H1 (cell line): ENCODE measurements around the gene CGB3. TPM values are rescaled to one million over a fixed set of nuclear protein-coding genes. Genes with fewer than 3 reads are reported as not detected.

Experiments used
- CTCF ChIA-PET: fragments of 300-600 bp; sonication (Branson Sonifier 250); formaldehyde crosslinking; loops from one replicate; lab custom pipeline; 2021; ENCODE audit not compliant: partially characterized antibody; lab: Charles Lee
- POLR2A ChIA-PET: fragments of 300-600 bp; sonication (Branson Sonifier 250); formaldehyde crosslinking; loops from one replicate; lab custom pipeline; 2021; ENCODE audit warnings: inconsistent platforms; ENCODE audit not compliant: partially characterized antibody; lab: Charles Lee
- DNase-seq, 2 experiments: peaks; one replicate each; pipeline versions ENCODE4 v3.0.0 to v3.0.0-alpha.2; 2010 to 2022; ENCODE audit warnings: low spot score in 2 of 2, low read depth in 1 of 2, mixed read lengths in 1 of 2
- FAIRE-seq: peaks from 2 replicates; lab custom pipeline; 2011; peaks lifted over from hg19 to GRCh38; lab: Jason Lieb, UNC
- H2AFZ ChIP-seq: 2 replicates; pipeline ENCODE4 v1.8.1; 2012; ENCODE audit warnings: low read length, inconsistent platforms
- H2AK5ac ChIP-seq: 2 replicates; pipeline ENCODE4 v1.6.1; 2013; ENCODE audit warnings: low read depth, low read length
- H2BK120ac ChIP-seq: replicated peaks from 2 replicates; pipeline ENCODE3; 2013; ENCODE audit warnings: low read depth, low read length, inconsistent platforms
- H2BK12ac ChIP-seq: 2 replicates; pipeline ENCODE4 v1.6.1; 2013; ENCODE audit warnings: low read depth, low read length
- H2BK15ac ChIP-seq: 2 replicates; pipeline ENCODE4 v1.6.1; 2013; ENCODE audit warnings: low read length
- H2BK20ac ChIP-seq: 2 replicates; pipeline ENCODE4 v1.6.1; 2013; ENCODE audit warnings: low read length
- H2BK5ac ChIP-seq: 2 replicates; pipeline ENCODE4 v1.6.1; 2013; ENCODE audit warnings: low read depth, low read length
- H3K14ac ChIP-seq: 2 replicates; pipeline ENCODE4 v1.6.1; 2013; ENCODE audit warnings: inconsistent platforms; ENCODE audit not compliant: insufficient read length
- H3K18ac ChIP-seq: 2 replicates; pipeline ENCODE4 v1.6.1; 2013; ENCODE audit warnings: low read length; ENCODE audit errors: extremely low read depth
- H3K23ac ChIP-seq: 2 replicates; pipeline ENCODE4 v1.6.1; 2013; ENCODE audit warnings: inconsistent platforms; ENCODE audit not compliant: insufficient read length
- H3K23me2 ChIP-seq: 2 replicates; pipeline ENCODE4 v1.6.1; 2013; ENCODE audit warnings: low read depth, low read length
- H3K27ac ChIP-seq: 2 replicates; pipeline ENCODE4 v1.6.1; 2011; ENCODE audit warnings: low read depth, low read length, inconsistent platforms
- H3K27me3 ChIP-seq, 4 experiments: replicated peaks in 1 of 4; 1 replicate in 1 of 4; 2 replicates in 3 of 4; pipeline versions ENCODE4 v1.6.1 to v1.8.1; 2011 to 2013; ENCODE audit warnings: low read length in 3 of 4, mild to moderate bottlenecking in 3 of 4, inconsistent platforms in 2 of 4, mixed read lengths in 2 of 4, moderate library complexity in 1 of 4; ENCODE audit not compliant: control insufficient read depth in 3 of 4, insufficient read depth in 3 of 4; ENCODE audit errors: extremely low read depth in 1 of 4
- H3K36me3 ChIP-seq, 4 experiments: 2 replicates each; pipeline versions ENCODE4 v1.6.1 to v1.8.1; 2011 to 2013; ENCODE audit warnings: mild to moderate bottlenecking in 4 of 4, low read length in 3 of 4, moderate library complexity in 2 of 4, control low read depth in 1 of 4, inconsistent platforms in 1 of 4; ENCODE audit not compliant: insufficient read depth in 4 of 4, control insufficient read depth in 2 of 4
- H3K4ac ChIP-seq: replicated peaks from 2 replicates; pipeline ENCODE3; 2013; ENCODE audit warnings: low read length, low read depth, mixed read lengths, inconsistent platforms; ENCODE audit not compliant: insufficient read length
- H3K4me1 ChIP-seq, 4 experiments: replicated peaks in 1 of 4; 1 replicate in 1 of 4; 2 replicates in 3 of 4; pipeline versions ENCODE4 v1.6.1 to v1.8.1; 2011 to 2013; ENCODE audit warnings: low read length in 3 of 4, inconsistent platforms in 2 of 4, mixed read lengths in 1 of 4; ENCODE audit not compliant: insufficient read depth in 4 of 4, control insufficient read depth in 3 of 4
- H3K4me2 ChIP-seq, 2 experiments: 2 replicates each; pipeline versions ENCODE4 v1.6.1 to v1.8.1; 2011 to 2013; ENCODE audit warnings: low read depth in 2 of 2, low read length in 2 of 2, control low read depth in 1 of 2, inconsistent platforms in 1 of 2, mild to moderate bottlenecking in 1 of 2; ENCODE audit not compliant: insufficient read depth in 1 of 2
- H3K4me3 ChIP-seq, 4 experiments: fragments of 200-600, 300-600 bp in 1 of 4; sonication (generic), shearing (Covaris generic), sonication (Bioruptor Twin) in 1 of 4; 2 replicates each; pipeline versions ENCODE4 v1.5.1 to v1.8.1; 2011 to 2016; ENCODE audit warnings: low read length in 4 of 4, low read depth in 3 of 4, control low read depth in 2 of 4, inconsistent platforms in 2 of 4, mild to moderate bottlenecking in 2 of 4, mixed read lengths in 1 of 4, moderate library complexity in 1 of 4; ENCODE audit not compliant: insufficient read depth in 2 of 4; ENCODE audit errors: extremely low read depth in 1 of 4
- H3K56ac ChIP-seq: replicated peaks from 2 replicates; pipeline ENCODE3; 2013; ENCODE audit warnings: low read depth, mild to moderate bottlenecking, mixed read lengths, low read length, inconsistent platforms; ENCODE audit not compliant: insufficient read length
- H3K79me1 ChIP-seq: 2 replicates; pipeline ENCODE4 v1.6.1; 2013; ENCODE audit warnings: low read depth, low read length, control low read depth
- H3K79me2 ChIP-seq, 2 experiments: 2 replicates each; pipeline versions ENCODE4 v1.6.1 to v1.8.1; 2012 to 2013; ENCODE audit warnings: low read length in 2 of 2, mild to moderate bottlenecking in 2 of 2, inconsistent platforms in 1 of 2; ENCODE audit not compliant: insufficient read depth in 2 of 2, control insufficient read depth in 1 of 2
- H3K9ac ChIP-seq, 4 experiments: replicated peaks in 1 of 4; 1 replicate in 1 of 4; 2 replicates in 3 of 4; pipeline versions ENCODE4 v1.6.1 to v1.8.1; 2011 to 2013; ENCODE audit warnings: low read depth in 3 of 4, low read length in 3 of 4, control low read depth in 2 of 4, mild to moderate bottlenecking in 2 of 4, moderate library complexity in 2 of 4, inconsistent platforms in 1 of 4; ENCODE audit errors: extremely low read depth in 1 of 4
- H3K9me3 ChIP-seq, 2 experiments: 2 replicates each; pipeline versions ENCODE4 v1.6.1 to v1.8.1; 2012 to 2013; ENCODE audit warnings: mild to moderate bottlenecking in 2 of 2, moderate library complexity in 2 of 2, control low read depth in 1 of 2, inconsistent platforms in 1 of 2, low read depth in 1 of 2, low read length in 1 of 2, mixed read lengths in 1 of 2; ENCODE audit not compliant: insufficient read depth in 2 of 2
- H4K20me1 ChIP-seq, 2 experiments: replicated peaks in 1 of 2; 2 replicates each; pipeline versions ENCODE3 to v1.8.1; 2011 to 2013; ENCODE audit warnings: inconsistent platforms in 2 of 2, low read length in 2 of 2, mild to moderate bottlenecking in 1 of 2; ENCODE audit not compliant: insufficient read depth in 2 of 2, control insufficient read depth in 1 of 2
- H4K5ac ChIP-seq: 2 replicates; pipeline ENCODE4 v1.6.1; 2013; ENCODE audit warnings: low read length, low read depth, mixed read lengths, inconsistent platforms; ENCODE audit not compliant: insufficient read length
- H4K8ac ChIP-seq: 2 replicates; pipeline ENCODE4 v1.8.0; 2013; ENCODE audit warnings: mild to moderate bottlenecking, moderate library complexity, low read length, inconsistent platforms; ENCODE audit not compliant: insufficient read depth; ENCODE audit errors: extremely low read depth
- H4K91ac ChIP-seq: replicated peaks from 2 replicates; pipeline ENCODE3; 2013; ENCODE audit warnings: low read length, mixed read lengths, inconsistent platforms; ENCODE audit not compliant: insufficient read length
- BRCA1 ChIP-seq: IDR thresholded peaks from 2 replicates; pipeline ENCODE4 v1.6.1; 2012; ENCODE audit warnings: low read depth, low read length, improper control_type of control experiment
- CBX5 ChIP-seq: fragments of 300-800, 300-1000 bp; sonication (generic); IDR thresholded peaks from 2 replicates; pipeline ENCODE4 v1.7.1; 2016; ENCODE audit warnings: antibody characterized with exemption, low read length, low read depth
- KDM1A ChIP-seq: fragments of 200-600, 300-600 bp; sonication (generic); IDR thresholded peaks from 2 replicates; pipeline ENCODE4 v1.7.1; 2016; ENCODE audit warnings: mild to moderate bottlenecking, low read length, borderline replicate concordance
- KDM5A ChIP-seq: fragments of 200-600 bp; IDR thresholded peaks from 2 replicates; pipeline ENCODE4 v1.7.1; 2012; ENCODE audit warnings: mild to moderate bottlenecking, low read length, inconsistent platforms, mixed read lengths
- MAX ChIP-seq: IDR thresholded peaks from 2 replicates; pipeline ENCODE4 v1.6.1; 2012; ENCODE audit warnings: inconsistent platforms
- NANOG ChIP-seq: IDR thresholded peaks from 2 replicates; pipeline ENCODE4 v1.6.1; 2011; ENCODE audit warnings: low read length, low read depth, mild to moderate bottlenecking, inconsistent platforms; ENCODE audit not compliant: insufficient read depth, poor library complexity, severe bottlenecking
- RBBP5 ChIP-seq: IDR thresholded peaks from 2 replicates; pipeline ENCODE4 v1.7.1; 2012; ENCODE audit warnings: low read depth, mild to moderate bottlenecking, inconsistent platforms, low read length, moderate library complexity, borderline replicate concordance
- SUZ12 ChIP-seq: fragments of 200-600 bp; sonication (generic); IDR thresholded peaks from 2 replicates; pipeline ENCODE4 v1.6.1; 2012; ENCODE audit warnings: mild to moderate bottlenecking, inconsistent platforms, low read length, moderate library complexity, mixed read lengths
- TAF1 ChIP-seq: IDR thresholded peaks from 2 replicates; pipeline ENCODE4 v1.6.1; 2011; ENCODE audit warnings: mild to moderate bottlenecking, low read depth, low read length
- TBP ChIP-seq: IDR thresholded peaks from 2 replicates; pipeline ENCODE4 v1.6.1; 2011; ENCODE audit warnings: low read depth, low read length, improper control_type of control experiment
- ZNF274 ChIP-seq: IDR thresholded peaks from 2 replicates; pipeline ENCODE4 v1.7.0; 2012; ENCODE audit warnings: low read length, borderline replicate concordance; ENCODE audit errors: extremely low read depth
- WGBS, 2 experiments: shearing (Covaris generic) in 1 of 2; methylation state at CpG; one replicate each; pipeline versions ENCODE4 v1.1.6 to v1.1.7; 2013 to 2015; ENCODE audit warnings: low lambda C conversion rate in 2 of 2, mixed read lengths in 2 of 2, inconsistent platforms in 1 of 2, low coverage in 1 of 2, missing lambda C conversion rate in 1 of 2; ENCODE audit not compliant: insufficient replicate concordance in 2 of 2, insufficient coverage in 1 of 2, insufficient read length in 1 of 2; ENCODE audit errors: extremely low coverage in 1 of 2, missing lambda C conversion rate in 1 of 2; 5-methylcytosine and 5-hydroxymethylcytosine counted together
- polyA plus RNA-seq, 7 experiments: library from polyadenylated mRNA; depleted of rRNA in 3 of 7; stranded (reverse) in 5 of 7; unstranded in 2 of 7; fragments of >200 nt in 5 of 7; fragments of 200-250 nt in 2 of 7; gene quantifications; 1 replicate in 5 of 7; 2 replicates in 1 of 7; 4 replicates in 1 of 7; pipeline versions ENCODE4 v1.2.1 to v1.2.3, GENCODE V29; 2011 to 2013; ENCODE audit warnings: missing spikeins in 2 of 7, mixed read lengths in 2 of 7
- total RNA-seq: library from RNA; stranded (reverse); fragmentation: NEBNext Ultra II Directional; extraction: Animal tissue kit (Norgen Biotek cat#: 25700); gene quantifications from 2 replicates; pipeline ENCODE4 v1.2.1, GENCODE V29; 2021

CGB3 gene
- total and polyA plus RNA-seq, 2 of the 8 experiments (the other 6 are each of a cell fraction or from before 2014, with no cell fraction given), result not detected

- Histone ChIP-seq H3K4me3 (no peak overlapping the region), H3K27ac (no peak overlapping the region), H3K4me1 (no peaks in the 10 kb centered on the region), H3K27me3 (no peaks in the 10 kb centered on the region), H2AK5ac (no peak overlapping the region), H2BK15ac (no peak overlapping the region), H3K79me2 (no peaks in the 10 kb centered on the region), H2AFZ (no peak overlapping the region), H3K14ac (no peak overlapping the region), H4K5ac (no peak overlapping the region), H2BK20ac (no peak overlapping the region), H4K20me1 (peaks cover 3 to 9% of the 10 kb centered on the region in 2 experiments), H2BK12ac (no peak overlapping the region), H3K56ac (no peak overlapping the region), H4K8ac (no peak overlapping the region), H3K4me2 (no peak overlapping the region), H4K91ac (no peak overlapping the region), H3K36me3 (peaks cover 15 to 40% (median 31%) of the 10 kb centered on the region in 4 experiments; a peak in 7 of 8 replicates), H2BK120ac (no peak overlapping the region), H3K23ac (no peak overlapping the region), H3K23me2 (no peaks in the 10 kb centered on the region), H3K9ac (no peak overlapping the region), H3K4ac (no peak overlapping the region), H3K79me1 (peaks cover 2% of the 10 kb centered on the region; the same call in 1 of the 2 replicates), H3K18ac (no peak overlapping the region), H3K9me3 (no peaks in the 10 kb centered on the region), H2BK5ac (no peak overlapping the region)
- FAIRE-seq (no peak), DNase-seq (no peak)
- ChIA-PET POLR2A (interaction anchor here (0.9 to 2.2 kb wide), 3 partner anchors 9 to 12 kb away, joined by 3 to 8 read pairs (median 3); no protein-coding TSS in a partner anchor), CTCF (interaction anchor here (0.6 to 6.2 kb wide), 6 partner anchors 12 to 215 kb away, joined by 3 to 66 read pairs (median 3); partner anchors contain the start of gene CGB2)
- 81% methylated on average over 17 of the region's 18 CpGs; no CpG with 5 or more reads in 1 of the 2 experiments for WGBS, 2 experiments
- TF ChIP-seq ZNF274 (no peak), TBP (no peak), BRCA1 (no peak), RBBP5 (no peak), MAX (no peak), NANOG (no peak), CBX5 (no peak), KDM5A (no peak), TAF1 (no peak), SUZ12 (no peak), KDM1A (no peak)
Measured at GRCh38 chr19:49010453-49010852, 13.7 kb downstream of the CGB3 start.
